H9 (cell line): ENCODE results near the gene SETD5. TPM values are rescaled to one million over a fixed set of nuclear protein-coding genes. Genes with fewer than 3 reads are reported as not detected.
A peak's percentile ranks its signal among the peaks of the same experiment; 100 is the strongest.

Experiments used
- DNase-seq: peaks from one replicate; pipeline ENCODE4 v3.0.0-alpha.2; 2017
- H2AFZ ChIP-seq: one replicate; pipeline ENCODE4 v1.6.1; 2013; ENCODE audit warnings: mild to moderate bottlenecking, low read length, control low read depth, moderate library complexity
- H2AK5ac ChIP-seq: 2 replicates; pipeline ENCODE4 v1.6.1; 2013; ENCODE audit warnings: low read length, control low read depth, mixed read lengths; ENCODE audit not compliant: insufficient read length
- H2BK120ac ChIP-seq: one replicate; pipeline ENCODE4 v1.6.1; 2013; ENCODE audit warnings: low read depth, mild to moderate bottlenecking, low read length, control low read depth, inconsistent platforms; ENCODE audit not compliant: poor library complexity, severe bottlenecking
- H2BK12ac ChIP-seq: 2 replicates; pipeline ENCODE4 v1.6.1; 2013; ENCODE audit warnings: low read length, control low read depth, mixed read lengths, low read depth; ENCODE audit not compliant: insufficient read length
- H2BK15ac ChIP-seq: 2 replicates; pipeline ENCODE4 v1.6.1; 2013; ENCODE audit warnings: low read depth, low read length, control low read depth
- H2BK20ac ChIP-seq: one replicate; pipeline ENCODE4 v1.6.1; 2013; ENCODE audit warnings: low read depth, mild to moderate bottlenecking, low read length, control low read depth, inconsistent platforms; ENCODE audit not compliant: poor library complexity, severe bottlenecking
- H2BK5ac ChIP-seq: 2 replicates; pipeline ENCODE4 v1.6.1; 2013; ENCODE audit warnings: low read length, control low read depth, mixed read lengths; ENCODE audit not compliant: insufficient read length
- H3K14ac ChIP-seq: 2 replicates; pipeline ENCODE4 v1.6.1; 2013; ENCODE audit warnings: low read length, control low read depth; ENCODE audit not compliant: insufficient read depth
- H3K18ac ChIP-seq: 2 replicates; pipeline ENCODE4 v1.6.1; 2013; ENCODE audit warnings: low read depth, mild to moderate bottlenecking, mixed read lengths, low read length, control low read depth; ENCODE audit not compliant: insufficient read length
- H3K23ac ChIP-seq: 2 replicates; pipeline ENCODE4 v1.6.1; 2013; ENCODE audit warnings: low read length, control low read depth, mixed read lengths, low read depth; ENCODE audit not compliant: insufficient read length
- H3K23me2 ChIP-seq: 2 replicates; pipeline ENCODE4 v1.6.1; 2013; ENCODE audit warnings: low read depth, mild to moderate bottlenecking, mixed read lengths, low read length, control low read depth; ENCODE audit not compliant: insufficient read length, poor library complexity, severe bottlenecking
- H3K27ac ChIP-seq: 2 replicates; pipeline ENCODE4 v1.5.1; 2013; ENCODE audit warnings: low read length, control low read depth, mixed read lengths, low read depth; ENCODE audit not compliant: insufficient read length
- H3K27me3 ChIP-seq: 2 replicates; pipeline ENCODE4 v1.6.1; 2013; ENCODE audit warnings: low read length, control low read depth, inconsistent platforms; ENCODE audit not compliant: insufficient read depth
- H3K4ac ChIP-seq: 2 replicates; pipeline ENCODE4 v1.6.1; 2013; ENCODE audit warnings: low read depth, mild to moderate bottlenecking, control low read depth, inconsistent platforms, low read length, moderate library complexity
- H3K4me1 ChIP-seq: 2 replicates; pipeline ENCODE4 v1.6.1; 2013; ENCODE audit warnings: low read length, control low read depth, inconsistent platforms; ENCODE audit not compliant: insufficient read depth
- H3K4me2 ChIP-seq: 2 replicates; pipeline ENCODE4 v1.6.1; 2013; ENCODE audit warnings: low read length, control low read depth, mixed read lengths; ENCODE audit not compliant: insufficient read length, insufficient read depth
- H3K56ac ChIP-seq: 2 replicates; pipeline ENCODE4 v1.6.1; 2013; ENCODE audit warnings: low read depth, mild to moderate bottlenecking, mixed read lengths, low read length, control low read depth; ENCODE audit not compliant: insufficient read length
- H3K79me1 ChIP-seq: 2 replicates; pipeline ENCODE4 v1.6.1; 2013; ENCODE audit warnings: low read depth, mild to moderate bottlenecking, moderate library complexity, low read length, control low read depth, inconsistent platforms; ENCODE audit not compliant: insufficient read depth, poor library complexity, severe bottlenecking
- H3K79me2 ChIP-seq: 2 replicates; pipeline ENCODE4 v1.6.1; 2013; ENCODE audit warnings: low read length, control low read depth, inconsistent platforms; ENCODE audit not compliant: insufficient read depth
- H3K9ac ChIP-seq: 2 replicates; pipeline ENCODE4 v1.6.1; 2013; ENCODE audit warnings: low read length, control low read depth, mixed read lengths; ENCODE audit not compliant: insufficient read length; ENCODE audit errors: extremely low read depth
- H3K9me3 ChIP-seq: one replicate; pipeline ENCODE4 v1.6.1; 2013; ENCODE audit warnings: low read depth, low read length, inconsistent platforms; ENCODE audit not compliant: control insufficient read depth
- H3T11ph ChIP-seq: one replicate; pipeline ENCODE4 v1.6.1; 2013; ENCODE audit warnings: mild to moderate bottlenecking, low read length, control low read depth, inconsistent platforms
- H4K20me1 ChIP-seq: one replicate; pipeline ENCODE4 v1.6.1; 2013; ENCODE audit not compliant: control insufficient read depth, insufficient read length, insufficient read depth
- H4K5ac ChIP-seq: 2 replicates; pipeline ENCODE4 v1.6.1; 2013; ENCODE audit warnings: low read depth, mild to moderate bottlenecking, mixed read lengths, low read length, control low read depth; ENCODE audit not compliant: insufficient read length
- H4K8ac ChIP-seq: replicated peaks from 2 replicates; pipeline ENCODE4 v1.6.1; 2013; ENCODE audit warnings: low read length, control low read depth, mixed read lengths, low read depth; ENCODE audit not compliant: insufficient read length
- H4K91ac ChIP-seq: 2 replicates; pipeline ENCODE4 v1.6.1; 2013; ENCODE audit warnings: low read depth, mild to moderate bottlenecking, moderate library complexity, mixed read lengths, low read length, control low read depth; ENCODE audit not compliant: insufficient read length
- H3K27ac Mint-ChIP-seq, 3 experiments: 2 replicates in 2 of 3; 3 replicates in 1 of 3; pipeline ENCODE4 v1.8.0; 2020 to 2021; ENCODE audit warnings: mixed read lengths in 3 of 3, mild to moderate bottlenecking in 1 of 3, moderate library complexity in 1 of 3
- H3K27me3 Mint-ChIP-seq: 2 replicates; pipeline ENCODE4 v1.8.0; 2021; ENCODE audit warnings: low read depth, mild to moderate bottlenecking, moderate library complexity, mixed read lengths
- H3K36me3 Mint-ChIP-seq, 3 experiments: 2 replicates in 2 of 3; 3 replicates in 1 of 3; pipeline ENCODE4 v1.8.0; 2020 to 2021; ENCODE audit warnings: low read depth in 3 of 3, mixed read lengths in 3 of 3; ENCODE audit not compliant: insufficient read depth in 1 of 3
- H3K4me1 Mint-ChIP-seq, 2 experiments: 2 replicates each; pipeline ENCODE4 v1.8.0; 2020; ENCODE audit warnings: mixed read lengths in 2 of 2
- H3K4me3 Mint-ChIP-seq, 2 experiments: 2 replicates in 1 of 2; 3 replicates in 1 of 2; pipeline ENCODE4 v1.8.0; 2020 to 2021; ENCODE audit warnings: mild to moderate bottlenecking in 2 of 2, mixed read lengths in 2 of 2, moderate library complexity in 1 of 2
- H3K9me3 Mint-ChIP-seq, 2 experiments: 2 replicates in 1 of 2; 3 replicates in 1 of 2; pipeline ENCODE4 v1.8.0; 2020; ENCODE audit warnings: mild to moderate bottlenecking in 2 of 2, mixed read lengths in 2 of 2, moderate library complexity in 1 of 2
- CTCF ChIP-seq: fragments of 200-600 bp; sonication (generic); conservative IDR thresholded peaks from 3 replicates; pipeline ENCODE4 v1.8.0; 2021; ENCODE audit warnings: antibody characterized with exemption, mild to moderate bottlenecking
- WGBS: extraction: QIAGEN DNeasy Blood & Tissue Kit; methylation state at CpG from one replicate; pipeline ENCODE4 v1.1.7; 2013; ENCODE audit warnings: missing lambda C conversion rate, low lambda C conversion rate, mixed read lengths; ENCODE audit not compliant: insufficient read length; ENCODE audit errors: extremely low coverage; 5-methylcytosine and 5-hydroxymethylcytosine counted together
- total RNA-seq: library from RNA; stranded (reverse); gene quantifications from 2 replicates; pipeline ENCODE4 v1.2.1, GENCODE V29; 2021

The SETD5 gene
- total RNA-seq, 1 experiment from 2014 or later, result 207 TPM

- H3T11ph ChIP-seq, result no peak overlapping the region
- no peak overlapping the region for H3K4me3 Mint-ChIP-seq
- no peak for TF ChIP-seq CTCF
Observed at GRCh38 chr3:9468460-9468859, 71.0 kb downstream of the SETD5 start.

More at GRCh38 chr3:9468460-9468859, 71.0 kb downstream of the SETD5 start:
- H3K4me1 Mint-ChIP-seq, result no peaks in the 10 kb centered on the region
- Histone ChIP-seq H2AFZ (no peak overlapping the region), H3K23me2 (no peaks in the 10 kb centered on the region), H2BK5ac (no peak overlapping the region), H4K5ac (no peak overlapping the region), H4K91ac (no peak overlapping the region), H3K4ac (no peak overlapping the region), H3K4me1 (no peaks in the 10 kb centered on the region), H2BK120ac (no peak overlapping the region), H3K9ac (no peak overlapping the region), H3K14ac (no peak overlapping the region), H3K4me2 (no peak overlapping the region), H3K27ac (no peak overlapping the region), H2BK15ac (no peak overlapping the region), H3K79me1 (no peaks in the 10 kb centered on the region), H3K23ac (no peak overlapping the region), H3K56ac (no peak overlapping the region), H3K18ac (no peak overlapping the region), H4K20me1 (no peaks in the 10 kb centered on the region), H3K27me3 (no peaks in the 10 kb centered on the region), H3K9me3 (no peaks in the 10 kb centered on the region), H2AK5ac (no peak overlapping the region), H2BK20ac (no peak overlapping the region), H3K79me2 (no peaks in the 10 kb centered on the region; the same call in 1 of the 2 replicates), H2BK12ac (no peak overlapping the region), H4K8ac (no peak overlapping the region)
- WGBS, result 100% methylated on average over 2 of the region's 7 CpGs
- no peaks in the 10 kb centered on the region for H3K27me3 Mint-ChIP-seq
- H3K9me3 Mint-ChIP-seq, result no peaks in the 10 kb centered on the region
- no peak for DNase-seq
- H3K27ac Mint-ChIP-seq, result peak overlapping the region in 2 of 3 experiments; percentile 1 to 78; a peak in 4 of 7 replicates
- H3K36me3 Mint-ChIP-seq, result peaks cover 61 to 90% (median 87%) of the 10 kb centered on the region in 3 experiments
